Parathyroid adenoma (tissue), 2 donors: Measurements from ENCODE around the gene MAP3K6.

Experiments
- H2AFZ ChIP-seq: fragments of 300-600 bp; sonication (generic); one replicate; pipeline ENCODE4 v1.7.0; 2017; ENCODE audit warnings: antibody characterized with exemption, mild to moderate bottlenecking
- H3K27ac ChIP-seq: fragments of 300-600 bp; sonication (generic); one replicate; pipeline ENCODE4 v1.7.0; 2017
- H3K27me3 ChIP-seq: fragments of 300-600 bp; sonication (generic); one replicate; pipeline ENCODE4 v1.7.0; 2017; ENCODE audit warnings: low read length; ENCODE audit not compliant: control insufficient read depth, insufficient read depth
- H3K36me3 ChIP-seq: fragments of 300-600 bp; sonication (generic); one replicate; pipeline ENCODE4 v1.7.0; 2017; ENCODE audit warnings: low read length; ENCODE audit not compliant: control insufficient read depth, insufficient read depth
- H3K4me1 ChIP-seq: fragments of 300-600 bp; sonication (generic); one replicate; pipeline ENCODE4 v1.7.0; 2017; ENCODE audit warnings: control low read depth
- H3K4me2 ChIP-seq: fragments of 300-600 bp; sonication (generic); one replicate; pipeline ENCODE4 v1.7.0; 2017; ENCODE audit warnings: low read length
- H3K4me3 ChIP-seq: fragments of 300-600 bp; sonication (generic); one replicate; pipeline ENCODE4 v1.7.0; 2017; ENCODE audit warnings: low read depth, low read length
- H3K79me2 ChIP-seq: fragments of 300-600 bp; sonication (generic); one replicate; pipeline ENCODE4 v1.7.0; 2017; ENCODE audit warnings: control low read depth
- H3K9ac ChIP-seq: fragments of 300-600 bp; sonication (generic); one replicate; pipeline ENCODE4 v1.7.0; 2017; ENCODE audit warnings: mild to moderate bottlenecking
- H3K9me3 ChIP-seq: fragments of 300-600 bp; sonication (generic); one replicate; pipeline ENCODE4 v1.7.0; 2017; ENCODE audit warnings: low read length; ENCODE audit not compliant: control insufficient read depth
- CTCF ChIP-seq: fragments of 300-600 bp; sonication (generic); IDR thresholded peaks from one replicate; pipeline ENCODE4 v1.7.0; 2017; ENCODE audit warnings: antibody characterized with exemption, mild to moderate bottlenecking
- donor health status: primary hyperparathyroidism.

MAP3K6 gene

GRCh38 chr1:27360159-27361043 is 6.4 kb downstream of the MAP3K6 start:
- H2AFZ ChIP-seq, result no peak overlapping the region
- no peak overlapping the region for H3K4me3 ChIP-seq
- no peak overlapping the region for H3K27ac ChIP-seq
- no peaks in the 10 kb centered on the region for H3K79me2 ChIP-seq
- H3K9me3 ChIP-seq, result no peaks in the 10 kb centered on the region
- no peak for TF ChIP-seq CTCF
- no peak overlapping the region for H3K9ac ChIP-seq
- peaks cover 3% of the 10 kb centered on the region for H3K4me1 ChIP-seq
- no peaks in the 10 kb centered on the region for H3K27me3 ChIP-seq
- H3K4me2 ChIP-seq, result no peak overlapping the region
- no peaks in the 10 kb centered on the region for H3K36me3 ChIP-seq

DNA sequence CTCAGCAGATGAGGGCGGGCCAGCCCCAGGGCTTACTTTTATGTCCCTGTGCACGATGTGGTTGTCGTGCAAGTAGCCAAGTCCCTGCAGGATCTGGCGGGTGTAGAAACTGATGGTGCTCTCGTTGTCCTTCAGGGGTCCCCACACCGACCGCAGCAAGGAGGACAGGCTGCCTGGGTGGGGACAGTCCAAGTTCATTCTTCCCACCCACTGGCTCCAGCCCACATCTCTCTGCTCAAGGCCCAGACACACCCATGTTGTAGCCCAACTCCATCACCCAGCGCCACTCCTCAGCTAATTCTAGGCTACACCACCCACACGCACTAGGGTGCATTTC is 7.0 kb downstream of the MAP3K6 start:
- Histone ChIP-seq H3K79me2 (no peaks in the 10 kb centered on the region), H3K4me1 (no peaks in the 10 kb centered on the region), H3K36me3 (no peaks in the 10 kb centered on the region), H3K4me3 (no peak overlapping the region), H3K9ac (no peak overlapping the region), H3K9me3 (no peaks in the 10 kb centered on the region), H3K27me3 (no peaks in the 10 kb centered on the region), H2AFZ (no peak overlapping the region), H3K4me2 (no peak overlapping the region), H3K27ac (no peak overlapping the region)
- no peak for TF ChIP-seq CTCF

DNA sequence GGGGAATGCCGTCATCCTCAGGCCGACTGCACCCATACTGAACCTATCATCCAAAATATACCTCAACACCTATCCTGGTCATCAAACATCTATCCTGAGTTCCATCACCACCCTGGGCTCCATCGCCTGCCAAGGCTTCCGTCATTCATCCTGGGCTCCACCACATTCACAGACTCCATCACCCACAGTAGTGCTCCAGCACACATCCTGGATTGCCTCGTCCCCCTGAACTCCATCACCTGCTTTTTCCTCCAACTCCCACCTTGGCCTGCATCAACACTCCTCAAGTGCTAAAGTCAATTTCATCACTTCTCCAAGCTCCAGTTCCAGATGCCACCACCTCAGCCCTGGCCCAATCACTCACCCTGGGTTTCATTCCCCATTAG is 7.8 kb downstream of the MAP3K6 start:
- no peak overlapping the region for H3K9ac ChIP-seq
- H3K79me2 ChIP-seq, result no peaks in the 10 kb centered on the region
- H3K27ac ChIP-seq, result no peak overlapping the region
- no peak for TF ChIP-seq CTCF
- no peak overlapping the region for H3K4me2 ChIP-seq
- no peaks in the 10 kb centered on the region for H3K27me3 ChIP-seq
- H3K9me3 ChIP-seq, result no peaks in the 10 kb centered on the region
- no peak overlapping the region for H2AFZ ChIP-seq
- H3K4me1 ChIP-seq, result no peaks in the 10 kb centered on the region
- no peaks in the 10 kb centered on the region for H3K36me3 ChIP-seq
- H3K4me3 ChIP-seq, result no peak overlapping the region

- Histone ChIP-seq H3K27ac (no peak overlapping the region), H3K9me3 (no peaks in the 10 kb centered on the region), H3K27me3 (no peaks in the 10 kb centered on the region), H3K36me3 (no peaks in the 10 kb centered on the region), H3K79me2 (no peaks in the 10 kb centered on the region), H3K4me2 (no peak overlapping the region), H3K4me1 (no peaks in the 10 kb centered on the region), H3K9ac (no peak overlapping the region), H3K4me3 (no peak overlapping the region), H2AFZ (no peak overlapping the region)
- TF ChIP-seq CTCF, result no peak
Observed at GRCh38 chr1:27358038-27358927, 8.5 kb downstream of the MAP3K6 start.
